Peyer's patch (tissue), 4 donors: ENCODE results near the gene EIF6.

Experiments used
- POLR2A ChIP-seq, 2 donors: fragments of 450-650 bp; IDR thresholded peaks; one replicate each; pipeline ENCODE4 v1.5.1; 2017; ENCODE audit warnings: antibody characterized with exemption in 2 of 2, mild to moderate bottlenecking in 2 of 2, moderate library complexity in 2 of 2
- TF ChIP-seq, protein P1 (sequence below), 6 experiments: fragments of 450-650 bp in 4 of 6; fragments of 200-600 bp in 2 of 6; sonication (generic) in 1 of 6; IDR thresholded peaks; one replicate each; pipeline ENCODE4 v1.5.1; 2017 to 2019; ENCODE audit warnings: antibody characterized with exemption in 6 of 6, mild to moderate bottlenecking in 3 of 6, moderate library complexity in 1 of 6

DNA sequence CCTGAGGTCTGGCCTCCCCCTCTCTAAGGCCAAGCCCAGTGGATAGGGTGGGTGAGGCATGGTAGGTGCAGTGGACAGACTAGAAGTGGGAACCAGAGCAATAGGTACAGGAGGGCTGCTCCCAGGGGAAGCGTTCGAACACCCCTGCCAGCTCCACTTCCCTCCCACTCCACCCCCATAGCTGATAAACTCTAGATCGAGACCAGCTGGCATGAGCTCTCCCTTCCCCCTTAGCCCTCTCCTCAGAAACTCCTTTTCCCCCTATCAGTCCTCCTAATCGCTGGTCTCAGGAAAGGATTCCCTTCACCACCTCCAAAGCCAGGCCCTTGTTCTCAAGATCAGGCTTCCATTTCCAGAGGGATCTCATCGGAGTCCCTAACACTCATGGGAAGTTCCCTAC is 13.7 kb upstream of the EIF6 start:
- TF ChIP-seq, protein P1, sequence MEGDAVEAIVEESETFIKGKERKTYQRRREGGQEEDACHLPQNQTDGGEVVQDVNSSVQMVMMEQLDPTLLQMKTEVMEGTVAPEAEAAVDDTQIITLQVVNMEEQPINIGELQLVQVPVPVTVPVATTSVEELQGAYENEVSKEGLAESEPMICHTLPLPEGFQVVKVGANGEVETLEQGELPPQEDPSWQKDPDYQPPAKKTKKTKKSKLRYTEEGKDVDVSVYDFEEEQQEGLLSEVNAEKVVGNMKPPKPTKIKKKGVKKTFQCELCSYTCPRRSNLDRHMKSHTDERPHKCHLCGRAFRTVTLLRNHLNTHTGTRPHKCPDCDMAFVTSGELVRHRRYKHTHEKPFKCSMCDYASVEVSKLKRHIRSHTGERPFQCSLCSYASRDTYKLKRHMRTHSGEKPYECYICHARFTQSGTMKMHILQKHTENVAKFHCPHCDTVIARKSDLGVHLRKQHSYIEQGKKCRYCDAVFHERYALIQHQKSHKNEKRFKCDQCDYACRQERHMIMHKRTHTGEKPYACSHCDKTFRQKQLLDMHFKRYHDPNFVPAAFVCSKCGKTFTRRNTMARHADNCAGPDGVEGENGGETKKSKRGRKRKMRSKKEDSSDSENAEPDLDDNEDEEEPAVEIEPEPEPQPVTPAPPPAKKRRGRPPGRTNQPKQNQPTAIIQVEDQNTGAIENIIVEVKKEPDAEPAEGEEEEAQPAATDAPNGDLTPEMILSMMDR (IDR thresholded peaks at IDR 0.05), result no peak
- no peak for TF ChIP-seq POLR2A (IDR thresholded peaks at IDR 0.05)
